IMR-90 (cell line): Measurements from ENCODE around the gene PRUNE2. TPM values are rescaled to one million over a fixed set of nuclear protein-coding genes. Genes with fewer than 3 reads are reported as not detected.

Experiments used
- ATAC-seq: fragments of 200-7000 bp; cut with Tn5 transposase; 2 replicates; pipeline ENCODE4 v1.9.1; 2020; ENCODE audit warnings: low read depth, mild to moderate bottlenecking, moderate library complexity
- BruUV-seq: library from RNA; stranded (reverse); fragments of 400-500 nt; replicated peaks from 2 replicates; lab custom pipeline; 2021; lab: Mats Ljungman, UMichigan
- CTCF ChIA-PET: fragments of 300-600 bp; formaldehyde crosslinking; extraction: SDS; loops from one replicate; lab custom pipeline; 2021; ENCODE audit warnings: antibody characterized with exemption; lab: Yijun Ruan, JAX
- POLR2A ChIA-PET: fragments of 300-600 bp; sonication (Branson Sonifier 250); formaldehyde crosslinking; loops from one replicate; lab custom pipeline; 2022; ENCODE audit warnings: antibody characterized with exemption; ENCODE audit not compliant: unreplicated experiment; lab: Charles Lee
- DNase-seq: peaks from one replicate; pipeline ENCODE4 v3.0.0; 2013
- H2AFZ ChIP-seq: replicated peaks from 2 replicates; pipeline ENCODE3; 2013; ENCODE audit warnings: low read length, mild to moderate bottlenecking; ENCODE audit not compliant: poor library complexity
- H2AK5ac ChIP-seq: 2 replicates; pipeline ENCODE4 v1.6.1; 2013; ENCODE audit warnings: low read depth, low read length, inconsistent platforms
- H2AK9ac ChIP-seq: replicated peaks from 2 replicates; pipeline ENCODE3; 2013; ENCODE audit warnings: mild to moderate bottlenecking, low read depth, low read length, moderate library complexity; ENCODE audit not compliant: poor library complexity
- H2BK120ac ChIP-seq: 2 replicates; pipeline ENCODE4 v1.6.1; 2013; ENCODE audit warnings: low read depth, low read length, inconsistent platforms
- H2BK15ac ChIP-seq: 3 replicates; pipeline ENCODE4 v1.6.1; 2013; ENCODE audit warnings: low read depth, low read length, inconsistent platforms
- H2BK20ac ChIP-seq: 2 replicates; pipeline ENCODE4 v1.6.1; 2013; ENCODE audit warnings: low read depth, mild to moderate bottlenecking, inconsistent platforms, low read length, moderate library complexity
- H2BK5ac ChIP-seq: 2 replicates; pipeline ENCODE4 v1.6.1; 2013; ENCODE audit warnings: mild to moderate bottlenecking, low read depth, low read length, inconsistent platforms; ENCODE audit not compliant: poor library complexity, severe bottlenecking
- H3K14ac ChIP-seq: replicated peaks from 2 replicates; pipeline ENCODE4 v1.6.1; 2013; ENCODE audit warnings: low read depth, low read length, inconsistent platforms
- H3K18ac ChIP-seq: 2 replicates; pipeline ENCODE4 v1.6.1; 2013; ENCODE audit warnings: low read depth, low read length, control low read depth
- H3K23ac ChIP-seq: 2 replicates; pipeline ENCODE4 v1.6.1; 2013; ENCODE audit warnings: low read depth, low read length, inconsistent platforms
- H3K27ac ChIP-seq: 2 replicates; pipeline ENCODE4 v1.5.1; 2013; ENCODE audit warnings: mild to moderate bottlenecking, control low read depth, low read length; ENCODE audit not compliant: insufficient read depth
- H3K27me3 ChIP-seq: 2 replicates; pipeline ENCODE4 v1.6.1; 2013; ENCODE audit warnings: low read length; ENCODE audit not compliant: control insufficient read depth, insufficient read depth
- H3K36me3 ChIP-seq: 2 replicates; pipeline ENCODE4 v1.6.1; 2013; ENCODE audit warnings: low read length, mixed read lengths; ENCODE audit not compliant: control insufficient read depth, insufficient read depth
- H3K4ac ChIP-seq: 2 replicates; pipeline ENCODE4 v1.6.1; 2013; ENCODE audit warnings: low read depth, low read length, inconsistent platforms
- H3K4me1 ChIP-seq: 2 replicates; pipeline ENCODE4 v1.6.1; 2013; ENCODE audit warnings: low read length, mixed read lengths; ENCODE audit not compliant: control insufficient read depth, insufficient read depth
- H3K4me2 ChIP-seq: 2 replicates; pipeline ENCODE4 v1.6.1; 2013; ENCODE audit warnings: low read depth, mild to moderate bottlenecking, control low read depth, low read length, moderate library complexity
- H3K4me3 ChIP-seq: 2 replicates; pipeline ENCODE4 v1.5.1; 2013; ENCODE audit warnings: low read depth, mild to moderate bottlenecking, control low read depth, low read length, moderate library complexity; ENCODE audit not compliant: insufficient read depth
- H3K56ac ChIP-seq: 2 replicates; pipeline ENCODE4 v1.6.1; 2013; ENCODE audit warnings: low read length, inconsistent platforms; ENCODE audit not compliant: insufficient read depth; ENCODE audit errors: extremely low read depth
- H3K79me1 ChIP-seq, 2 experiments: 2 replicates each; pipeline ENCODE4 v1.6.1; 2013; ENCODE audit warnings: low read length in 2 of 2, inconsistent platforms in 1 of 2, low read depth in 1 of 2
- H3K9ac ChIP-seq: 2 replicates; pipeline ENCODE4 v1.6.1; 2013; ENCODE audit warnings: low read depth, low read length, control low read depth
- H3K9me1 ChIP-seq: 2 replicates; pipeline ENCODE4 v1.6.1; 2013; ENCODE audit warnings: low read length, inconsistent platforms; ENCODE audit not compliant: insufficient read depth
- H3K9me3 ChIP-seq: 2 replicates; pipeline ENCODE4 v1.6.1; 2013; ENCODE audit warnings: low read length; ENCODE audit not compliant: control insufficient read depth, insufficient read depth
- H4K20me1 ChIP-seq: 2 replicates; pipeline ENCODE4 v1.6.1; 2013; ENCODE audit warnings: low read length, inconsistent platforms; ENCODE audit not compliant: insufficient read depth
- H4K5ac ChIP-seq: 2 replicates; pipeline ENCODE4 v1.6.1; 2013; ENCODE audit warnings: mild to moderate bottlenecking, low read depth, low read length, control low read depth
- H4K8ac ChIP-seq, 2 experiments: 2 replicates each; pipeline ENCODE4 v1.6.1; 2013; ENCODE audit warnings: low read depth in 2 of 2, low read length in 2 of 2, control low read depth in 1 of 2, inconsistent platforms in 1 of 2
- H4K91ac ChIP-seq: 2 replicates; pipeline ENCODE4 v1.6.1; 2013; ENCODE audit warnings: low read depth, low read length, inconsistent platforms; ENCODE audit not compliant: insufficient read depth
- BHLHE40 ChIP-seq: fragments of 150-350 bp; IDR thresholded peaks from 2 replicates; pipeline ENCODE4 v1.6.1; 2016; ENCODE audit warnings: mild to moderate bottlenecking, low read depth, low read length
- CEBPB ChIP-seq: IDR thresholded peaks from 2 replicates; pipeline ENCODE4 v1.6.1; 2012; ENCODE audit warnings: low read depth, low read length, improper control_type of control experiment
- CHD1 ChIP-seq: IDR thresholded peaks from 2 replicates; pipeline ENCODE4 v1.6.1; 2012; ENCODE audit warnings: low read depth, low read length, improper control_type of control experiment
- WGBS, 2 experiments: methylation state at CpG; one replicate each; pipeline versions ENCODE4 v1.1.5 to v1.1.7; 2013; ENCODE audit warnings: missing lambda C conversion rate in 2 of 2; ENCODE audit not compliant: insufficient read length in 1 of 2; ENCODE audit errors: extremely low coverage in 2 of 2; 5-methylcytosine and 5-hydroxymethylcytosine counted together
- dilution Hi-C: fragments of 300-500 bp; cut with HindIII; formaldehyde crosslinking; loops from one replicate; pipeline ENCODE4 v1.14.3; 2018; ENCODE audit warnings: low sequenced_read_pairs; ENCODE audit not compliant: unreplicated experiment
- in situ Hi-C: fragments of 300-500 bp; cut with MboI; formaldehyde crosslinking; loops from 3 replicates; pipeline ENCODE4 v1.14.3; 2019; ENCODE audit warnings: low sequenced_read_pairs, inconsistent platforms, mixed read lengths
- intact Hi-C: fragments of 100-400 bp; cut with micrococcal nuclease; formaldehyde crosslinking; loops from 2 replicates; pipeline ENCODE4 v1.10.0; 2022
- polyA plus RNA-seq, 3 experiments: library from polyadenylated mRNA; depleted of rRNA; stranded (reverse); fragments of >200 nt; gene quantifications; 2 replicates each; pipeline ENCODE4 v1.2.3, GENCODE V29; 2012; ENCODE audit warnings: low replicate concordance in 1 of 3
- total RNA-seq: library from RNA; depleted of rRNA; stranded (reverse); fragments of >200 nt; gene quantifications from 2 replicates; pipeline ENCODE4 v1.2.3, GENCODE V29; 2012
- TF ChIP-seq, protein P1 (sequence below): fragments of 150-350 bp; IDR thresholded peaks from 2 replicates; pipeline ENCODE4 v1.6.1; 2017; ENCODE audit warnings: mild to moderate bottlenecking, antibody characterized with exemption, low read length, low read depth

PRUNE2 gene
- total and polyA plus RNA-seq, 2 of the 4 experiments (the other 2 are of a cell fraction), result 0.70 to 1.6 TPM

DNA sequence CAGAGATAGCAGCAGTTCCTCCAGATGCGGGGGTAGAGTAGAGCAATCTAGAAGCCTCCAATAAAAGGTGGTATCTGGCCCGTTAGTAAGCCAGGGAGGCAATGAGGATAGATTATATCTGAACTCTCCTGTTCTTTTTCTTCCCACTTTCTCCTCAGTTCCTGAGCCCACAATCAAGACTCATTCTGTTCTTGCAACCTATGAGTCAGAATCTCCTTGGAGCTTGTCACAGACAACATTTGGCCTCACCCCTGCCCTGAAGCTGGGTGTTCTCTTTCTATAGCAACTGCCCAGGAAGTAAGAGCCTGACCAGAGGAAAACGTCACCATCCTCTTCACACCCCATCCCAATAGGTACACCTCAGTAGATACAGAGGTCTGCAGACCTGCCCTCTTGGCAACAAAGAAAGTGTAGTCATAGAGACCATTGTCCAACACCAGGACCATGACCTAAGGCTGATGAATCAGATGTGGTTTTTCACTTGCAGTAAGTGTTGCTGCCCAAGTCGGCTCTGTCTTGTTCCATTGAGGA lies 218.0 kb downstream of the PRUNE2 start:
- H2AK9ac ChIP-seq, result no peak overlapping the region
- H3K9me3 ChIP-seq, result no peaks in the 10 kb centered on the region
- H2AK5ac ChIP-seq, result no peak overlapping the region
- dilution Hi-C loops (no loop called here), in situ Hi-C loops (no loop called here), intact Hi-C loops (no loop called here)
- CTCF ChIA-PET, result interaction anchor here (0.8 kb wide), 1 partner anchor 28 kb away, joined by 3 read pairs; no protein-coding TSS in a partner anchor
- H3K4me1 ChIP-seq, result peaks cover 9% of the 10 kb centered on the region; the same call in 1 of the 2 replicates
- H3K14ac ChIP-seq, result no peak overlapping the region
- H3K79me1 ChIP-seq, result no peaks in the 10 kb centered on the region
- H3K27ac ChIP-seq, result no peak overlapping the region
- no peak overlapping the region for H2BK120ac ChIP-seq
- WGBS, 2 experiments, result no CpG with 5 or more reads among the region's 4 CpGs
- no peak overlapping the region for H3K4ac ChIP-seq
- H4K20me1 ChIP-seq, result no peaks in the 10 kb centered on the region
- no peak overlapping the region for H3K4me3 ChIP-seq
- H2BK5ac ChIP-seq, result no peak overlapping the region
- H4K91ac ChIP-seq, result no peak overlapping the region
- H3K9me1 ChIP-seq, result 0 out of 2 replicates have a peak, but pooled peaks cover 4% of the 10 kb centered on the region
- ATAC-seq (peak; percentile 87), DNase-seq (peak; percentile 69)
- H3K9ac ChIP-seq, result no peak overlapping the region
- no peak overlapping the region for H4K8ac ChIP-seq
- no TSS peak for BruUV-seq
- no peak overlapping the region for H3K23ac ChIP-seq
- H2BK15ac ChIP-seq, result no peak overlapping the region
- peak overlapping the region; percentile 24 for H2AFZ ChIP-seq
- POLR2A ChIA-PET, result no interaction called here
- no peak overlapping the region for H2BK20ac ChIP-seq
- no peaks in the 10 kb centered on the region for H3K36me3 ChIP-seq
- H3K56ac ChIP-seq, result no peak overlapping the region
- peaks cover 9% of the 10 kb centered on the region for H3K27me3 ChIP-seq
- no peak overlapping the region for H3K4me2 ChIP-seq
- H4K5ac ChIP-seq, result no peak overlapping the region
- TF ChIP-seq BHLHE40 (no peak), CHD1 (no peak), CEBPB (peak; percentile 26; the same call in 1 of the 2 replicates)
- TF ChIP-seq, protein P1, sequence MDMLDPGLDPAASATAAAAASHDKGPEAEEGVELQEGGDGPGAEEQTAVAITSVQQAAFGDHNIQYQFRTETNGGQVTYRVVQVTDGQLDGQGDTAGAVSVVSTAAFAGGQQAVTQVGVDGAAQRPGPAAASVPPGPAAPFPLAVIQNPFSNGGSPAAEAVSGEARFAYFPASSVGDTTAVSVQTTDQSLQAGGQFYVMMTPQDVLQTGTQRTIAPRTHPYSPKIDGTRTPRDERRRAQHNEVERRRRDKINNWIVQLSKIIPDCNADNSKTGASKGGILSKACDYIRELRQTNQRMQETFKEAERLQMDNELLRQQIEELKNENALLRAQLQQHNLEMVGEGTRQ, result no peak
- no peak overlapping the region for H3K18ac ChIP-seq
